Endothelial cell of umbilical vein (primary cell): ENCODE data around the gene C11orf24.
A peak's percentile ranks its signal among the peaks of the same experiment; 100 is the strongest.

Source experiments
- CTCF ChIP-seq, 2 donors: IDR thresholded peaks; 1 replicate in 1 of 2; 2 replicates in 1 of 2; pipeline ENCODE4 v1.5.1; 2011; ENCODE audit warnings: low read length in 2 of 2, mild to moderate bottlenecking in 2 of 2, moderate library complexity in 2 of 2, control low read depth in 1 of 2, inconsistent platforms in 1 of 2, low read depth in 1 of 2; ENCODE audit not compliant: insufficient read depth in 1 of 2; ENCODE audit errors: extremely low read depth in 1 of 2
- EZH2 ChIP-seq: IDR thresholded peaks from 2 replicates; pipeline ENCODE4 v1.6.1; 2012; ENCODE audit warnings: borderline replicate concordance, low read depth, mild to moderate bottlenecking, moderate library complexity, low read length, inconsistent platforms; ENCODE audit not compliant: severe bottlenecking
- FOS ChIP-seq: IDR thresholded peaks from 2 replicates; pipeline ENCODE4 v1.6.1; 2011; ENCODE audit warnings: mild to moderate bottlenecking, low read length, moderate library complexity, borderline replicate concordance; ENCODE audit not compliant: insufficient read depth
- GATA2 ChIP-seq: IDR thresholded peaks from 2 replicates; pipeline ENCODE4 v1.7.0; 2011; ENCODE audit warnings: low read depth, mild to moderate bottlenecking, moderate library complexity, mixed read lengths, low read length; ENCODE audit not compliant: insufficient read length, insufficient read depth
- JUN ChIP-seq: IDR thresholded peaks from 2 replicates; pipeline ENCODE4 v1.6.1; 2011; ENCODE audit warnings: borderline replicate concordance, low read depth; ENCODE audit not compliant: insufficient read length, insufficient read depth
- MAX ChIP-seq: IDR thresholded peaks from 2 replicates; pipeline ENCODE4 v1.6.1; 2011; ENCODE audit not compliant: insufficient read depth, insufficient read length
- MYC ChIP-seq: IDR thresholded peaks from one replicate; pipeline ENCODE4 v1.6.1; 2011; ENCODE audit warnings: mild to moderate bottlenecking, low read depth, low read length
- POLR2A ChIP-seq: IDR thresholded peaks from 2 replicates; pipeline ENCODE4 v1.6.1; 2012; ENCODE audit warnings: low read depth, mild to moderate bottlenecking, control low read depth, low read length
- POLR2AphosphoS5 ChIP-seq: IDR thresholded peaks from 2 replicates; pipeline ENCODE4 v1.6.1; 2012; ENCODE audit warnings: low read depth, mild to moderate bottlenecking, control low read depth, low read length, moderate library complexity; ENCODE audit not compliant: insufficient read depth

- peak; percentile 69 to 87 for TF ChIP-seq CTCF (IDR thresholded peaks at IDR 0.05; ENCODE audit: extremely low read depth in 1 of 2, insufficient read depth in 1 of 2, low read depth in 1 of 2, low read length in 2 of 2)
- TF ChIP-seq POLR2A, result no peak
- TF ChIP-seq MAX, result no peak
- TF ChIP-seq FOS, result no peak
- TF ChIP-seq POLR2AphosphoS5, result no peak
- no peak for TF ChIP-seq MYC
- no peak for TF ChIP-seq EZH2
- TF ChIP-seq GATA2, result no peak
- no peak for TF ChIP-seq JUN
These were observed 14.1 kb downstream of the C11orf24 start for GRCh38 chr11:68257477-68258362.
